Rectal smooth muscle tissue (tissue), 1 donor: ENCODE data around the gene SFMBT2.

ENCODE experiments used
- H3K27ac ChIP-seq: one replicate; pipeline ENCODE4 v1.7.0; 2013; ENCODE audit warnings: low read depth, low read length, inconsistent platforms
- H3K27me3 ChIP-seq: one replicate; pipeline ENCODE4 v1.7.0; 2013; ENCODE audit warnings: low read length; ENCODE audit not compliant: control insufficient read depth, insufficient read depth
- H3K36me3 ChIP-seq: one replicate; pipeline ENCODE4 v1.7.0; 2013; ENCODE audit warnings: low read length; ENCODE audit not compliant: control insufficient read depth, insufficient read depth
- H3K4me1 ChIP-seq: one replicate; pipeline ENCODE4 v1.7.0; 2013; ENCODE audit warnings: low read length; ENCODE audit not compliant: control insufficient read depth, insufficient read depth
- H3K4me3 ChIP-seq: one replicate; pipeline ENCODE4 v1.7.0; 2013; ENCODE audit warnings: low read length
- H3K9ac ChIP-seq: one replicate; pipeline ENCODE4 v1.7.0; 2013; ENCODE audit warnings: low read length

Gene SFMBT2

DNA sequence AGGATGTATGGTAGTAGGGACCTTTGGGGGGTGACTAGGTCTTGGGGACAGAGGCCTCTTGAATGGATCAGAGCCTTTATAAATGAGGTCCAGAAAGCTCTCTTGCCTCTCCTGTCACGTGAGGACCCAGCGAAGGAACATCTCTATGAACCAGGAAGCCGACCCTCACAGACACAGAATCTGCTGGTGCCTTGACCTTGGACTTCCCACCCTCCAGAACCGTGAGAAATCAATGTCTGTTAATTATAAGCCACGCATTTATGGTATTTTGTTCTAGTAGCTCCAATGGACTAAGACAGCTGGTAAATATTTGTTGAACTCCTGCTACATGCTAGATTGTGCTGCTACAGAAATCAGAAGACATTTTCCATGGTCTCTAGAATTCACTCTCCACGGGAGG lies 276.9 kb downstream of the SFMBT2 start:
- no peak overlapping the region for H3K27ac ChIP-seq
- no peaks in the 10 kb centered on the region for H3K4me1 ChIP-seq
- H3K27me3 ChIP-seq = peaks cover 6% of the 10 kb centered on the region
- no peak overlapping the region for H3K9ac ChIP-seq
- H3K4me3 ChIP-seq = no peak overlapping the region
- H3K36me3 ChIP-seq = no peaks in the 10 kb centered on the region

GRCh38 chr10:7133278-7133677 lies 277.6 kb downstream of the SFMBT2 start:
- H3K4me1 ChIP-seq = no peaks in the 10 kb centered on the region
- no peak overlapping the region for H3K9ac ChIP-seq
- no peak overlapping the region for H3K4me3 ChIP-seq
- no peak overlapping the region for H3K27ac ChIP-seq
- H3K36me3 ChIP-seq = no peaks in the 10 kb centered on the region
- peaks cover 6% of the 10 kb centered on the region for H3K27me3 ChIP-seq

DNA sequence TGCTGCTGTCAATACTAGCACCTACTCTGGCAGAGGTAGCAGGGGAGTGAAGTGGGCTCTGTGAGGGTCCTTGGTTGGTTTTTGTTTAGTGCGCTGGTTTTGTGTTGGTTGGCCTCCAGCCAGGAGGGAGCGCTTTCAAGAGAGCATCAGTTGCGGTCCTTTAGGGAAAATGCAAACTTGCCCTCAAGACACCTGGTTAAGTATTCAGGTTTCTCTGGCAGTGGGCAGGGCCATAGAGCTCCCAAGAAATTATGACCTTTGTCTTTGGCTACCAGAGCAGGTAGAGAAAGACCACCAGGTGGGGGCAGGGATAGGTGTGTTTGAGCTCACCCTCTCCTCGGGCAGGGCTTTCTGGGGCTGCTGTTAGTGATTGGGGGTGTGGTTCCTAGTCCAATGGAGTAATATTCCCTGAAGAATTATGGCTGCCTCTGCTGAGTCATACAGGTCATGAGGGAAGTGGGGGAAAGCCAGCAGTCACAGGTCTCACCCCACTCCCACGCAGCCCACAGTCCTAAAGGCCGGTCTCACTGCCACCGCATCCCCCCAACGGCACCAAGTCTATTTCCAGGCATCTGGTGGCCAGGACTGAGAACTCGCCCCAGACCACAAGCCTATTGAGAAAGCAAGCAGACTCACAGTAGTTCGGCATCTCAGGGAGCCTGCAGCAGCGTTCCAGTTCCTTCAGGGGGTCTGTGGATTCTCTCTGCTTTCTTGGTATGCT lies 280.5 kb downstream of the SFMBT2 start:
- Histone ChIP-seq H3K27ac (no peak overlapping the region), H3K4me1 (no peaks in the 10 kb centered on the region), H3K4me3 (no peak overlapping the region), H3K9ac (no peak overlapping the region), H3K27me3 (no peaks in the 10 kb centered on the region), H3K36me3 (no peaks in the 10 kb centered on the region)

DNA sequence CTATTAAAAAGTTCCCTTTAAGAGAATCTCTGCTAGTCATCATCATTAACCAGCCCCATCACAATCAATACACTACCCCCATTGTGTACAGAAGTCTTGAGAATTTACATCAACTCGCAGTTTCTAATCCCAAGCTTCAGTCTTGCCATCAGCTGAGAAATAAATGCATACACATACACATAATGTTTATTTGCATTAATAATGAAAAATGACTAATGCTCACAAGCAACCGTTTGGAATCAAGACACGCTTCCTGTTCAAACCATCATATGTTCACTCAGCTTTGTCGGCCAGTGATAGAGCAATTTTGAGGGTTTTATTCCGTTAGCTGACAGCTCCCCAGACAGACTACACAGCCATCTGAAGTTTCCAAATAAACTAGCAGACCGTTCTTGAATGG lies 287.1 kb downstream of the SFMBT2 start:
- Histone ChIP-seq H3K27ac (no peak overlapping the region), H3K9ac (no peak overlapping the region)

DNA sequence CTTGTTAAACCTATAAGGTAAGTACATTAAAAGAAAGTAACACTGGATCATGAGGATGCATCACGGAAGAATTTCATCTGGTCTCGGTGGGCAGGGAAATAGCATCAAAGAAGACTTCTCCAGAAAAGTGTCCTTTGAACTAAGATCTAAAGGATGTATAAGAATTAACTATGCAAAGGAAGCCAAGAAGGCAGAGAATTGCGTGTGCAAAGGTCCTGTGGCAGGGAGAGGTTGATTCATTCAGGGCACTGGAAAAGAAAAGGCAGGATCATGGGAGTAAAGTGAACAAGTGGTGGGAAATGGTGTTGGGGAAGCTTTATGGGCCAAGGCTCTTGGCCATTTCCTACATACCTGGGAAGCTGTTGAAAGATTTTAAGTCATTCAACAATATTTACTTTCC lies 288.3 kb downstream of the SFMBT2 start:
- Histone ChIP-seq H3K9ac (no peak overlapping the region), H3K27me3 (no peaks in the 10 kb centered on the region), H3K4me3 (no peak overlapping the region), H3K4me1 (no peaks in the 10 kb centered on the region), H3K36me3 (no peaks in the 10 kb centered on the region), H3K27ac (no peak overlapping the region)

More for the DNA sequence above, 287.1 kb downstream of the SFMBT2 start:
- Histone ChIP-seq H3K27me3 (no peaks in the 10 kb centered on the region), H3K36me3 (no peaks in the 10 kb centered on the region), H3K4me3 (no peak overlapping the region), H3K4me1 (no peaks in the 10 kb centered on the region)

DNA sequence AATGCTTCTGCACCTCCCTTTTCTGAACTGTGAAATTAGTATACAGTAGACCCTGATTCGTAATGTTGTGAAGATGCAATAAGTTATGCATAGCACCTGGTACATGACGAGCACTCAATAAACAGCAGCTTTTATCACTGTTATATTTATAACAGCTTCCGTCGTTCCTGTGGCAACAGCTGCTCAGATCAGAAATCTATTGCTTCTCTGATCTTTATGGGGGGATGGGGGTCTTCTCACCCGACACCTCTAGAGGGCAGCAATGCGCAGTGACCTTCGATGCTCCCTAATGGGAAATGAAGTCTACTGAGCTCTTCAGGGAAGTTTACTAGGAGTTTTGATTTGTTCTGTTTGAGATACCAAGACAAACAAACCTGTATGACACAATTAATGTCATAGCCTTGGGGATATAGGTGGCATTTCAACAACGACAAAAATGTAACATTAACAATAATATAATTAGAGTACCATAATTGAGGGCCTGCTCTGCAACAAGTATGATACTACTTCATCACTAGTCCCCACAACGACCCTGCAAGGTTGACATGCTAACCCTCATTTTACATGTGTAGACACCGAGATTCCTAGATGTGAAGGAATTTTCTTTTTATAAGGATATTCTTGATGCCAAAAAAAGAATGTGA lies 289.6 kb downstream of the SFMBT2 start:
- H3K4me1 ChIP-seq = no peaks in the 10 kb centered on the region
- no peak overlapping the region for H3K4me3 ChIP-seq
- H3K27ac ChIP-seq = no peak overlapping the region
- H3K36me3 ChIP-seq = no peaks in the 10 kb centered on the region
- no peaks in the 10 kb centered on the region for H3K27me3 ChIP-seq
- no peak overlapping the region for H3K9ac ChIP-seq

DNA sequence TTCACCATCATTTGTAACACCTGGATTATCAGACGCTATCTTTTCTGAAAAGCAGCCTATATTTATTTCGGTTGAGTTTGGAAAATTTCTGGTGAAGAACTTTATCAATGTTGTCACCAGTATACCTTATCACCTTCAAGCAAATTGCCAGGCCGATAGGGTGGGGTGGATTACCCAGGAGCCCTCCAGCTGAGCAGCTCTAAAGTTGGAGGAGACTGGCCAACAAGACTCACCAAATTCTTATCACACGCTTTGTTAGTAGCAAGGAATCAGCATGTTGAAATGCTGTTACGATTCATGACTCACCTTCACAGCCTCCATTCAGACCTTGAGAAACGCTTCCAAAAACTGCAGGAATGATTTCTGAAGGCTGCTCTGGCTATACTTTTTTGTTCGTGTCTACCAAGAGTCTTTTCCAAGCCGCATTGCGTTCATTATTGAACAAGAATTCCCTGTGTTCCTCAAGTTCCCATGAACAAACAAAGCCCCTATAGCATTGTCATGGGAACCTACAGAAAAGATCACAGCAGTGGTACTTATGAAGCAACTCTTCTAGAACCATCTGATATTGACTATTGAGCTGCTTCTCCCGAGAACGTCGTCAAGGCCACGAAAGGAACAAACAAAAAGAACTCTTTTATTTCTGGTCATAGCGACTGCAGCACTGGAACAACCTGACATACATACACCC lies 291.4 kb downstream of the SFMBT2 start:
- Histone ChIP-seq H3K4me1 (no peaks in the 10 kb centered on the region), H3K4me3 (no peak overlapping the region), H3K27ac (no peak overlapping the region), H3K27me3 (no peaks in the 10 kb centered on the region), H3K36me3 (no peaks in the 10 kb centered on the region), H3K9ac (no peak overlapping the region)

GRCh38 chr10:7117806-7118674 lies 292.8 kb downstream of the SFMBT2 start:
- no peak overlapping the region for H3K4me3 ChIP-seq
- no peak overlapping the region for H3K27ac ChIP-seq
- H3K4me1 ChIP-seq = no peaks in the 10 kb centered on the region
- no peak overlapping the region for H3K9ac ChIP-seq
- H3K36me3 ChIP-seq = no peaks in the 10 kb centered on the region
- H3K27me3 ChIP-seq = no peaks in the 10 kb centered on the region

DNA sequence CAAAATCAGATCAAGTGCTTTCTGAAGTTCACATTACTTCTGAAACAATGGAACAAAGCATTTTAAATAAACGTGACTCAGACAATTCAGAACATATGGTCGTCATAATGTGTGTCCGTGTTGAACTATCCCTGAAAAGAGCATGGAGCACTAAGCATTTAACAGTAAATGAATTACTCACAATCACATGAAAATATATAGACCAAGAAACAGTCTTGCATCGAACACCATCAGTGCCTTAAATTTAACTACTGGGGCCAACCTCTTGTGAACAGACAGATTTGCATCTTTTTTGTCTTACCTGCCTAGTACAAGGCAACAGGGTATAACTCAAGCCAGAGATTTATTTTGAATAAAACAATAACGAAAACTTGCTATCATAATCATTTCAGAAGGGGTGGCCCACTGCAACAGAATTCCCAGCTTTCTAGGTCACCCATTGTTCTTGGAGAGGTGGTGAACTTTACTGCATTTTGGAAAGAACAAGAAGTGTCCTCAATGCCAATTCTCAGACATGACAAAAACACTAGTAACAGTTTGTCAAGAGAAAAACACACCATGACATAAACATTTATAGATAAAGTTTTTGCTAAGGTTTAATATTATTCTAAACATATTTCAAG lies 293.5 kb downstream of the SFMBT2 start:
- Histone ChIP-seq H3K36me3 (no peaks in the 10 kb centered on the region), H3K27me3 (no peaks in the 10 kb centered on the region), H3K9ac (no peak overlapping the region), H3K4me1 (no peaks in the 10 kb centered on the region), H3K27ac (no peak overlapping the region), H3K4me3 (no peak overlapping the region)

DNA sequence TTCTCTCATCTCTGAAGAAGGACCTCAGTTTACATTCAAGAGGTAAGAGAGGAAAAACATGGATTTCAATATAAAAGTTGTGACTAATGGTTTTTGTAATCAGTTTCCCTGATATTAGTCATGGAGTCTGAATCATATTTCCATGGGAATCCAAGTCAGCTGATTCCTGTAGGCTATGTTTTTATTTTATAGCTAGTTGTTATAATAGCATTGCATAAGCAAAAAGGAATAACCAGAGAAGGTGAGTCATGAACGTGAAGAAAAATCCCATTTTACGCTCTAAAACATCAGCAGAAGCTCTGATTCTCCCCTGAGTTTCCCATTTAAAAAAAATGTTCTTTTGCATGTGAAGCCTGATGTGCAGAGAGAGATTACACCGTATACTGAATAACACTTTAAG lies 299.3 kb downstream of the SFMBT2 start:
- Histone ChIP-seq H3K27me3 (no peaks in the 10 kb centered on the region), H3K27ac (no peak overlapping the region), H3K9ac (no peak overlapping the region), H3K4me3 (no peak overlapping the region), H3K4me1 (no peaks in the 10 kb centered on the region), H3K36me3 (no peaks in the 10 kb centered on the region)

- H3K27me3 ChIP-seq = no peaks in the 10 kb centered on the region
- H3K4me3 ChIP-seq = no peak overlapping the region
- no peak overlapping the region for H3K9ac ChIP-seq
- H3K27ac ChIP-seq = no peak overlapping the region
- no peaks in the 10 kb centered on the region for H3K36me3 ChIP-seq
- no peaks in the 10 kb centered on the region for H3K4me1 ChIP-seq
Measured at GRCh38 chr10:7111089-7111488, 299.7 kb downstream of the SFMBT2 start.
